Naive thymus-derived CD8-positive, alpha-beta T cell (primary cell): Measurements from ENCODE around the gene TOP2A. TPM values are rescaled to one million over a fixed set of nuclear protein-coding genes. Genes with fewer than 3 reads are reported as not detected.

Source experiments
- ATAC-seq, 2 donors: fragments of 150-1000 bp; cut with Tn5 transposase in 1 of 2; sonication (Bioruptor Pico), chemical (Tn5 transposase) in 1 of 2; 1 replicate in 1 of 2; 2 replicates in 1 of 2; pipeline ENCODE4 v1.10.0; 2021; ENCODE audit warnings: mild to moderate bottlenecking in 2 of 2, moderate library complexity in 2 of 2
- POLR2A ChIA-PET: fragments of 350-600 bp; sonication (Branson Sonifier 250); formaldehyde crosslinking; loops from one replicate; lab custom pipeline; 2021; ENCODE audit warnings: antibody characterized with exemption; lab: Charles Lee
- DNase-seq, 10 donors: peaks; one replicate each; pipeline versions ENCODE4 v3.0.0 to v3.0.0-alpha.2; 2020 to 2022
- H3K27ac Mint-ChIP-seq, 10 donors: one replicate each; pipeline ENCODE4 v1.8.0; 2020 to 2022; ENCODE audit warnings: mild to moderate bottlenecking in 10 of 10, mixed read lengths in 10 of 10, moderate library complexity in 4 of 10, inconsistent platforms in 1 of 10
- H3K27me3 Mint-ChIP-seq, 5 donors: one replicate each; pipeline ENCODE4 v1.8.0; 2021 to 2022; ENCODE audit warnings: mixed read lengths in 5 of 5
- H3K36me3 Mint-ChIP-seq, 3 donors: one replicate each; pipeline ENCODE4 v1.8.0; 2020 to 2022; ENCODE audit warnings: mixed read lengths in 3 of 3, mild to moderate bottlenecking in 2 of 3, inconsistent platforms in 1 of 3
- H3K4me1 Mint-ChIP-seq, 4 donors: one replicate each; pipeline ENCODE4 v1.8.0; 2021 to 2022; ENCODE audit warnings: mixed read lengths in 4 of 4
- H3K4me3 Mint-ChIP-seq, 10 donors: one replicate each; pipeline ENCODE4 v1.8.0; 2020 to 2022; ENCODE audit warnings: mild to moderate bottlenecking in 10 of 10, mixed read lengths in 10 of 10, moderate library complexity in 6 of 10, inconsistent platforms in 1 of 10
- H3K9me3 Mint-ChIP-seq, 9 donors: one replicate each; pipeline ENCODE4 v1.8.0; 2020 to 2022; ENCODE audit warnings: mixed read lengths in 9 of 9, mild to moderate bottlenecking in 3 of 9, inconsistent platforms in 1 of 9, moderate library complexity in 1 of 9
- polyA plus RNA-seq, 3 donors: library from polyadenylated mRNA; unstranded; fragments of 300-500 nt; fragmentation: Illumina TruSeq; gene quantifications; one replicate each; pipeline ENCODE4 v1.2.3, GENCODE V29; 2021
- total RNA-seq, 8 experiments: library from RNA in 2 of 8; stranded (reverse) in 2 of 8; gene quantifications; one replicate each; pipeline ENCODE4 v1.2.3 and lab custom pipeline; 2021 to 2026

The TOP2A gene
- total and polyA plus RNA-seq, 5 experiments from 2014 or later, result 0.14 to 0.81 (median 0.41) TPM; not detected in 2

GRCh38 chr17:40352237-40352778 lies 65.4 kb downstream of the TOP2A start:
- POLR2A ChIA-PET, result interaction anchor here (0.5 to 2.5 kb wide), 10 partner anchors 15 to 197 kb away, joined by 3 to 9 read pairs (median 5); no protein-coding TSS in a partner anchor
- H3K9me3 Mint-ChIP-seq, result no peaks in the 10 kb centered on the region
- H3K4me3 Mint-ChIP-seq, result peak overlapping the region in 1 of 10 donors; percentile 30
- no peaks in the 10 kb centered on the region for H3K27me3 Mint-ChIP-seq
- H3K4me1 Mint-ChIP-seq, result peaks cover 23 to 56% (median 46%) of the 10 kb centered on the region in 4 donors
- ATAC-seq, result no peak
- peaks cover 0 to 52% (median 14%) of the 10 kb centered on the region in 3 donors for H3K36me3 Mint-ChIP-seq
- no peak for DNase-seq
- peak overlapping the region in 9 of 10 donors; percentile 2 to 91 (median 60) for H3K27ac Mint-ChIP-seq

GRCh38 chr17:40351359-40352236 lies 66.1 kb downstream of the TOP2A start:
- Mint-ChIP-seq H3K4me3 (no peak overlapping the region), H3K4me1 (peaks cover 24 to 63% (median 53%) of the 10 kb centered on the region in 4 donors), H3K27ac (peak overlapping the region in 6 of 10 donors; percentile 2 to 77 (median 35)), H3K27me3 (no peaks in the 10 kb centered on the region), H3K9me3 (no peaks in the 10 kb centered on the region), H3K36me3 (peaks cover 0 to 50% (median 14%) of the 10 kb centered on the region in 3 donors)
- ATAC-seq (no peak), DNase-seq (no peak)
- POLR2A ChIA-PET, result interaction anchor here (0.5 to 2.5 kb wide), 11 partner anchors 12 to 198 kb away, joined by 3 to 9 read pairs (median 5); no protein-coding TSS in a partner anchor

DNA sequence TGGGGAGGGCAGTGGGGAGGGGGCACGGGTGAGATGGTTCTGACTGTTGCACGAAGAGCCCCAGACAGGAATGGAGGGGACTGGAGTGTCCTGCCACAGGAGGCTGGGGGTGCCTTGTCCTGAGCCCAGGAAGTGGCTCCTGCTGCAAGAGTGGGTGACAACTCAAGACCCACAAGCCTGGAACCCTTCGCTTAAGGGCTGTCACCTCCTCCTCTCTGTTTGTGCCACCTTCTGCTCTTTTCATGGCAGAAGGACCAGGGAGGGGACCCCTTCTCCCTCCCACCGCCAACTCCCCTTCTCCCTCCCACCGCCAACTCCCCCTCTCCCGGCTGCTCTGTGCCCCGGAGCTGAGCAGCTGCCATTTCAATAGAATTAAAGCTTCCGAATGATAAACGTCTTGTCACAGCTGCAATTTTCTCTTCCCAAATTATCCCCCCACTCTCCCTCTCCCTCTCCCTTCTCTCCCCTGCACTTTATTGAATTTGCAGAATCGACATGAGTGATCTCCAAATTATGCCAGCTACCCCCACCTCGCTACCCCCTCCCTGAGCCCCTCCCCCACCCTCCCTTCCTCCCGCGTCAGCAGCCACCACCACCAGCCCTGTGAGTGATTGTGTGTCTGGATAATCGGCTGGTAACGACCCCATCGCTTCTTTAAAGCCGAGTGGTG lies 66.9 kb downstream of the TOP2A start:
- Mint-ChIP-seq H3K27me3 (no peaks in the 10 kb centered on the region), H3K4me3 (no peak overlapping the region), H3K36me3 (peaks cover 0 to 49% (median 14%) of the 10 kb centered on the region in 3 donors), H3K27ac (peak overlapping the region in 4 of 10 donors; percentile 16 to 79 (median 51)), H3K4me1 (peaks cover 28 to 70% (median 60%) of the 10 kb centered on the region in 4 donors), H3K9me3 (no peaks in the 10 kb centered on the region)
- ATAC-seq, result no peak
- POLR2A ChIA-PET, result interaction anchor here (0.6 to 2.5 kb wide), 8 partner anchors 11 to 44 kb away, joined by 3 to 9 read pairs (median 5); no protein-coding TSS in a partner anchor
- no peak for DNase-seq

- DNase-seq, result no peak
- peaks cover 0 to 45% (median 13%) of the 10 kb centered on the region in 3 donors for H3K36me3 Mint-ChIP-seq
- POLR2A ChIA-PET, result interaction anchor here (0.6 to 12.6 kb wide), 3 partner anchors 10 to 23 kb away, joined by 3 to 283 read pairs (median 3); no protein-coding TSS in a partner anchor
- H3K9me3 Mint-ChIP-seq, result no peaks in the 10 kb centered on the region
- peaks cover 29 to 77% (median 65%) of the 10 kb centered on the region in 4 donors for H3K4me1 Mint-ChIP-seq
- peak overlapping the region in 1 of 10 donors; percentile 25 for H3K4me3 Mint-ChIP-seq
- peak overlapping the region in 8 of 10 donors; percentile 16 to 86 (median 78) for H3K27ac Mint-ChIP-seq
- H3K27me3 Mint-ChIP-seq, result no peaks in the 10 kb centered on the region
- no peak for ATAC-seq
These were observed 67.6 kb downstream of the TOP2A start for GRCh38 chr17:40349895-40350688.

- Mint-ChIP-seq H3K4me1 (peaks cover 35 to 79% (median 70%) of the 10 kb centered on the region in 4 donors), H3K4me3 (peak overlapping the region in 2 of 10 donors; percentile 63 to 85), H3K9me3 (no peaks in the 10 kb centered on the region), H3K27ac (peak overlapping the region in 9 of 10 donors; percentile 60 to 89 (median 82)), H3K36me3 (peaks cover 0 to 40% (median 13%) of the 10 kb centered on the region in 3 donors), H3K27me3 (no peaks in the 10 kb centered on the region)
- ATAC-seq (no peak), DNase-seq (no peak)
- POLR2A ChIA-PET, result interaction anchor here (7.6 to 12.6 kb wide), 2 partner anchors 21 to 40 kb away, joined by 75 to 283 read pairs; partner anchors contain the start of gene RARA
These were observed 68.2 kb downstream of the TOP2A start for GRCh38 chr17:40349477-40349894.

GRCh38 chr17:40348562-40349476 lies 68.9 kb downstream of the TOP2A start:
- ATAC-seq (no peak), DNase-seq (no peak)
- H3K4me3 Mint-ChIP-seq, result peak overlapping the region in 4 of 10 donors; percentile 38 to 85 (median 52)
- POLR2A ChIA-PET, result interaction anchor here (7.6 to 12.6 kb wide), 2 partner anchors 21 to 40 kb away, joined by 75 to 283 read pairs; partner anchors contain the start of gene RARA
- H3K4me1 Mint-ChIP-seq, result peaks cover 40 to 86% (median 75%) of the 10 kb centered on the region in 4 donors
- peaks cover 0 to 35% (median 13%) of the 10 kb centered on the region in 3 donors for H3K36me3 Mint-ChIP-seq
- peak overlapping the region; percentile 60 to 89 (median 86) for H3K27ac Mint-ChIP-seq
- H3K9me3 Mint-ChIP-seq, result no peaks in the 10 kb centered on the region
- no peaks in the 10 kb centered on the region for H3K27me3 Mint-ChIP-seq

- Mint-ChIP-seq H3K27me3 (no peaks in the 10 kb centered on the region), H3K4me3 (peak overlapping the region in 7 of 10 donors; percentile 36 to 85 (median 66)), H3K9me3 (no peaks in the 10 kb centered on the region), H3K36me3 (peaks cover 0 to 35% (median 13%) of the 10 kb centered on the region in 3 donors), H3K27ac (peak overlapping the region in 9 of 10 donors; percentile 75 to 93 (median 85)), H3K4me1 (peaks cover 45 to 88% (median 80%) of the 10 kb centered on the region in 4 donors)
- ATAC-seq (no peak), DNase-seq (no peak)
- POLR2A ChIA-PET, result interaction anchor here (0.5 to 12.6 kb wide), 4 partner anchors 20 to 132 kb away, joined by 3 to 283 read pairs (median 40); partner anchors contain the start of gene RARA
These were observed 69.6 kb downstream of the TOP2A start for GRCh38 chr17:40348136-40348504.

DNA sequence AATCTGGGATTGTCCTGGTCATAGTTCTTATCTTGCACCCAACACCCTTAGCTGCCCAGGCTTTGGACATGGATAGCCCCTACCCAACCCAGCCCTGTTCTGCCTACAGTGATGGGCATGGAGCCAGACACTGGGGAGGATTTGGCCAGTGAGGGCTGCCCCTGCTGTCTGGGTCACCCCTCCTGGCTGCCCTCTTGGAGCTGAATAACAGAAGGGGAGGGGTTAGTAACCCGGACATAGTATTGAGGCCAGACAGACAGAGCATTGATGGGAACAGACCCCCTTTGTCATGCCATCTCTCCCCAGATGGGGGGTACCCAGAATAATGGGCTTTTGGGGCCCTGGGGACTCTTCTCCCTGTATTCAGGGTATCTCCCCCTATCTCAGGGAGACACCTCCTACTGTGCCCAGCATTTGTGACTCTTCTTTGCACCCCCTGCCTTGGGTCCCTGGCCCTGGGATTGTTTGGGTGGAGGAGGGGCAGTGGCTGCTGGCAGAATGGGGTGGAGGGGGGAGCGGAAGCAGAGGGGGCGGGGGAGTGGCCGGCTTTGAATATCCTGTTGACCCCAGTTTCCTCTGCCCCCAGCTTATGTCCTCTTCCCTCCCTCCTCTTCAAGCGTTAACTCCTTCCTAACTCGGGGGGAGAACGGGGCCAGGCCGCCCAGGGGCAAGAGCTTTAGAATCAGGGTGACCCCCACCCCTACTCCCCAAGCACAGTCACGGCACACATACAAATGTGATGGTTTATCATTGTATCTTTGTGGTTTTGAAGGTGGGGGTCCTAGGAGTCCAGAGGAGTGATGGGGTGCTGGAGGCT lies 70.2 kb downstream of the TOP2A start:
- DNase-seq (no peak), ATAC-seq (no peak)
- no peaks in the 10 kb centered on the region for H3K9me3 Mint-ChIP-seq
- H3K27me3 Mint-ChIP-seq, result no peaks in the 10 kb centered on the region
- POLR2A ChIA-PET, result interaction anchor here (0.5 to 12.6 kb wide), 4 partner anchors 19 to 133 kb away, joined by 3 to 283 read pairs (median 40); partner anchors contain the start of gene RARA
- peak overlapping the region; percentile 34 to 93 (median 85) for H3K27ac Mint-ChIP-seq
- peak overlapping the region in 9 of 10 donors; percentile 50 to 85 (median 66) for H3K4me3 Mint-ChIP-seq
- peaks cover 46 to 88% (median 80%) of the 10 kb centered on the region in 4 donors for H3K4me1 Mint-ChIP-seq
- H3K36me3 Mint-ChIP-seq, result peaks cover 0 to 33% (median 12%) of the 10 kb centered on the region in 3 donors

GRCh38 chr17:40346765-40347158 lies 70.9 kb downstream of the TOP2A start:
- peak overlapping the region in 8 of 10 donors; percentile 31 to 85 (median 64) for H3K4me3 Mint-ChIP-seq
- ATAC-seq, result no peak
- no peaks in the 10 kb centered on the region for H3K27me3 Mint-ChIP-seq
- no peaks in the 10 kb centered on the region for H3K9me3 Mint-ChIP-seq
- no peak for DNase-seq
- peak overlapping the region in 8 of 10 donors; percentile 34 to 93 (median 84) for H3K27ac Mint-ChIP-seq
- POLR2A ChIA-PET, result interaction anchor here (1.3 to 12.6 kb wide), 4 partner anchors 19 to 43 kb away, joined by 5 to 283 read pairs (median 40); partner anchors contain the start of gene RARA
- H3K4me1 Mint-ChIP-seq, result peaks cover 41 to 84% (median 80%) of the 10 kb centered on the region in 4 donors
- H3K36me3 Mint-ChIP-seq, result peaks cover 0 to 26% (median 7%) of the 10 kb centered on the region in 3 donors
